Psoas muscle (tissue), 8 donors: ENCODE results near the gene AGPS. TPM values are rescaled to one million over a fixed set of nuclear protein-coding genes. Genes with fewer than 3 reads are reported as not detected.
A peak's percentile ranks its signal among the peaks of the same experiment; 100 is the strongest.

Experiments
- ATAC-seq, 4 donors: fragments of 200-7000 bp; cut with Tn5 transposase; one replicate each; pipeline ENCODE4 v1.9.1; 2020; ENCODE audit warnings: moderate library complexity in 3 of 4, mild to moderate bottlenecking in 2 of 4
- DNase-seq, 2 donors: peaks; one replicate each; pipeline ENCODE4 v3.0.0-alpha.2; 2020
- H3K27ac ChIP-seq: fragments of 200-600 bp; one replicate; pipeline ENCODE4 v1.8.0; 2022
- H3K27me3 ChIP-seq, 3 donors: fragments of 200-600 bp in 1 of 3; one replicate each; pipeline versions ENCODE4 v1.6.1 to v1.8.0; 2013 to 2022; ENCODE audit warnings: low read length in 2 of 3, mild to moderate bottlenecking in 2 of 3, moderate library complexity in 1 of 3; ENCODE audit not compliant: insufficient read depth in 3 of 3
- H3K36me3 ChIP-seq, 2 donors: fragments of 200-600 bp in 1 of 2; one replicate each; pipeline versions ENCODE4 v1.6.1 to v1.8.0; 2013 to 2022; ENCODE audit warnings: low read depth in 1 of 2, mild to moderate bottlenecking in 1 of 2, moderate library complexity in 1 of 2; ENCODE audit not compliant: insufficient read depth in 1 of 2
- H3K4me1 ChIP-seq: fragments of 200-600 bp; one replicate; pipeline ENCODE4 v1.8.0; 2022
- H3K4me3 ChIP-seq: fragments of 200-600 bp; one replicate; pipeline ENCODE4 v1.8.0; 2022; ENCODE audit warnings: mild to moderate bottlenecking
- H3K9me3 ChIP-seq: fragments of 200-600 bp; one replicate; pipeline ENCODE4 v1.8.0; 2022
- whole genome bisulfite sequencing, 3 donors: extraction: QIAGEN DNeasy Blood & Tissue Kit; methylation state at CpG; one replicate each; pipeline versions ENCODE4 v1.1.6 to v1.1.7; 2013; 5-methylcytosine and 5-hydroxymethylcytosine counted together
- intact Hi-C, 2 donors: fragments of 100-400 bp; cut with DNase I; formaldehyde crosslinking; loops; one replicate each; pipeline versions ENCODE4 v1.11.0 to v1.14.2; 2022
- polyA plus RNA-seq, 3 donors: library from polyadenylated mRNA; stranded (reverse); fragments of 200-250 nt; gene quantifications; one replicate each; pipeline ENCODE4 v1.2.3, GENCODE V29; 2013
- total RNA-seq, 4 donors: library from RNA; stranded (reverse); fragmentation: NEBNext Ultra II Directional in 2 of 4; extraction: Animal tissue kit (Norgen Biotek cat#: 25700) in 2 of 4; gene quantifications; one replicate each; pipeline versions ENCODE4 v1.2.1 to v1.2.4, GENCODE V29; 2021 to 2023
- TF ChIP-seq, protein P1 (sequence below): fragments of 200-600 bp; IDR thresholded peaks from one replicate; pipeline ENCODE4 v1.8.0; 2022; ENCODE audit warnings: antibody characterized with exemption
- donor health status: healthy with polysubstance abuse.
- donor health status: DM: no; HTN: no; CAD: no; lungs with moderate emphysema.
- donor health status: Bipolar disorder and iron deficiency.
- donor health status: healthy.
- donor health status: DM: yes; HTN: yes; CAD: no.
- donor health status: DM: no; HTN: no; CAD: no.
- donor health status: DM: no; HTN: no; CAD: no.
- donor health status: DM: yes; HTN: yes; CAD: no.

AGPS gene
- total and polyA plus RNA-seq, 7 donors = 7.8 to 32.2 (median 26.6) TPM

GRCh38 chr2:177397481-177398289 is 5.1 kb downstream of the AGPS start:
- Histone ChIP-seq H3K27ac (peak overlapping the region; percentile 43), H3K4me3 (no peak overlapping the region), H3K27me3 (no peaks in the 10 kb centered on the region), H3K36me3 (no peaks in the 10 kb centered on the region), H3K4me1 (peaks cover 62% of the 10 kb centered on the region), H3K9me3 (no peaks in the 10 kb centered on the region)
- ATAC-seq (peak in 1 of 4 donors; percentile 16), DNase-seq (peak in 1 of 2 donors; percentile 26)
- TF ChIP-seq, protein P1, sequence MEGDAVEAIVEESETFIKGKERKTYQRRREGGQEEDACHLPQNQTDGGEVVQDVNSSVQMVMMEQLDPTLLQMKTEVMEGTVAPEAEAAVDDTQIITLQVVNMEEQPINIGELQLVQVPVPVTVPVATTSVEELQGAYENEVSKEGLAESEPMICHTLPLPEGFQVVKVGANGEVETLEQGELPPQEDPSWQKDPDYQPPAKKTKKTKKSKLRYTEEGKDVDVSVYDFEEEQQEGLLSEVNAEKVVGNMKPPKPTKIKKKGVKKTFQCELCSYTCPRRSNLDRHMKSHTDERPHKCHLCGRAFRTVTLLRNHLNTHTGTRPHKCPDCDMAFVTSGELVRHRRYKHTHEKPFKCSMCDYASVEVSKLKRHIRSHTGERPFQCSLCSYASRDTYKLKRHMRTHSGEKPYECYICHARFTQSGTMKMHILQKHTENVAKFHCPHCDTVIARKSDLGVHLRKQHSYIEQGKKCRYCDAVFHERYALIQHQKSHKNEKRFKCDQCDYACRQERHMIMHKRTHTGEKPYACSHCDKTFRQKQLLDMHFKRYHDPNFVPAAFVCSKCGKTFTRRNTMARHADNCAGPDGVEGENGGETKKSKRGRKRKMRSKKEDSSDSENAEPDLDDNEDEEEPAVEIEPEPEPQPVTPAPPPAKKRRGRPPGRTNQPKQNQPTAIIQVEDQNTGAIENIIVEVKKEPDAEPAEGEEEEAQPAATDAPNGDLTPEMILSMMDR = no peak
- intact Hi-C loops = no loop called here
- 63 to 70% (median 67%) methylated on average over 12 of the region's 12 CpGs for WGBS, 3 donors

DNA sequence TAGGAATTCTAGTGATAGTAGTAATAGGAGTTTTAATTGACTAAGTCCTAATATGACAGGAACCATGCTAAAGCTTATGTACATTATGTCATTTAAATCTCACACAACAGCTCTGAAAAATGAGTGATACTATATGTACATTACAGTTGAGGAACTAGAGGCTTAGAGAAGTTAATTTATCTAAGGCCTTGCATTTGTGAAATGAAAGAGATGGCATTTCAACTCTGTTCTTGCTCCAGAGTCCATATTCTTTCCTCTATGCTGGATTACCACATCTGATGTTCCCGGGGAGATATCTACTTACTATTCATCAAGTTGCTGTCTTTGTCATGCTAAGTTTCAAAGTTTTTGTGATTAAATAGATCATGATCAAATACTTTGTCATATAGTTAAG is 5.7 kb downstream of the AGPS start:
- ATAC-seq = no peak

GRCh38 chr2:177398791-177399190 is 6.2 kb downstream of the AGPS start:
- DNase-seq = no peak
- H3K4me1 ChIP-seq = peaks cover 60% of the 10 kb centered on the region

More for the DNA sequence above, 5.7 kb downstream of the AGPS start:
- Histone ChIP-seq H3K4me3 (no peak overlapping the region), H3K27ac (peak overlapping the region; percentile 43), H3K36me3 (no peaks in the 10 kb centered on the region), H3K9me3 (no peaks in the 10 kb centered on the region), H3K27me3 (no peaks in the 10 kb centered on the region), H3K4me1 (peaks cover 62% of the 10 kb centered on the region)
- 59 to 93% (median 69%) methylated on average over 1 of the region's 1 CpG for WGBS, 3 donors
- TF ChIP-seq, protein P1 = no peak
- intact Hi-C loops = no loop called here
- DNase-seq = no peak

DNA sequence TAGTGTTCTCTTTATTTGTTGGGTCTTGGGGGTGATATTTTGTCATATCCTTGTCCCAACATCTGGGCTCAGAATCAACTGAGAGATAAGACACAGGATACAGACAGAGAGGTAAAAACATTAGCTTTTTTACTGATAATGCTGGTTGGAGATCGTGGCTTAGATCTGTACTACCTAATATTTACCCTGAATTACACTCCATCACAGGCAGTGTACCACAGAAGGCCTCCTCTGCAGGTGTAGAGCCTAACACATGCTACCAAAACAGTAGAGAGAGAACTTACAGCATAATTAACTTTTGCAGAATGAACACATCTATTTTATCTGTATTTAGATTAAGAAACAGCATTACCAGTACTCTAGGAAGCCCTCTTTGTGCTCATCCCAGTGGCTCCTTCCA is 6.8 kb downstream of the AGPS start:
- intact Hi-C loops = no loop called here
- no peak for ATAC-seq
- peaks cover 59% of the 10 kb centered on the region for H3K4me1 ChIP-seq
- H3K27ac ChIP-seq = peak overlapping the region; percentile 43
- no peaks in the 10 kb centered on the region for H3K9me3 ChIP-seq
- no peaks in the 10 kb centered on the region for H3K27me3 ChIP-seq
- H3K36me3 ChIP-seq = no peaks in the 10 kb centered on the region
- no peak overlapping the region for H3K4me3 ChIP-seq
- DNase-seq = no peak
- WGBS, 3 donors = 78 to 90% (median 83%) methylated on average over 1 of the region's 1 CpG
- TF ChIP-seq, protein P1 = no peak

More at GRCh38 chr2:177398791-177399190, 6.2 kb downstream of the AGPS start:
- no peak for ATAC-seq
- Histone ChIP-seq H3K27me3 (no peaks in the 10 kb centered on the region), H3K4me3 (no peak overlapping the region), H3K36me3 (no peaks in the 10 kb centered on the region), H3K27ac (peak overlapping the region; percentile 43), H3K9me3 (no peaks in the 10 kb centered on the region)
- WGBS, 3 donors = 79 to 83% (median 81%) methylated on average over 1 of the region's 1 CpG
- TF ChIP-seq, protein P1 = no peak
- intact Hi-C loops = no loop called here
